Panc1 (cell line): Measurements from ENCODE around the gene CDC123. TPM values are rescaled to one million over a fixed set of nuclear protein-coding genes. Genes with fewer than 3 reads are reported as not detected.

Source experiments
- ATAC-seq: fragments of 200-7000 bp; cut with Tn5 transposase; 2 replicates; pipeline ENCODE4 v1.9.1; 2020; ENCODE audit warnings: mild to moderate bottlenecking, moderate library complexity
- BruUV-seq: library from RNA; stranded (reverse); fragments of 400-500 nt; replicated peaks from 2 replicates; lab custom pipeline; 2021; lab: Mats Ljungman, UMichigan
- CTCF ChIA-PET: fragments of 300-600 bp; sonication (Branson Sonifier 250); formaldehyde crosslinking; loops from one replicate; lab custom pipeline; 2022; ENCODE audit warnings: antibody characterized with exemption; lab: Charles Lee
- POLR2A ChIA-PET: fragments of 300-600 bp; sonication (Branson Sonifier 250); formaldehyde crosslinking; loops from one replicate; lab custom pipeline; 2022; ENCODE audit warnings: antibody characterized with exemption; lab: Charles Lee
- DNase-seq: peaks from one replicate; pipeline ENCODE4 v3.0.0-alpha.2; 2010; ENCODE audit warnings: low read depth, low spot score
- H3K27ac ChIP-seq: 2 replicates; pipeline ENCODE4 v1.5.1; 2011; ENCODE audit warnings: mild to moderate bottlenecking, low read length, inconsistent platforms
- H3K27me3 ChIP-seq: fragments of 200-500 bp; sonication (Bioruptor generic); 2 replicates; pipeline ENCODE4 v1.6.0; 2014; ENCODE audit warnings: low read length, inconsistent platforms; ENCODE audit not compliant: control insufficient read depth, insufficient read depth
- H3K36me3 ChIP-seq: fragments of 200-500 bp; sonication (Bioruptor generic); 2 replicates; pipeline ENCODE4 v1.5.1; 2014; ENCODE audit warnings: inconsistent platforms, mild to moderate bottlenecking, low read length, moderate library complexity; ENCODE audit not compliant: control insufficient read depth, insufficient read depth
- H3K4me1 ChIP-seq: 2 replicates; pipeline ENCODE4 v1.5.1; 2011; ENCODE audit warnings: inconsistent platforms, mild to moderate bottlenecking, low read length, moderate library complexity; ENCODE audit not compliant: control insufficient read depth, insufficient read depth
- H3K4me3 ChIP-seq, 2 experiments: 2 replicates each; pipeline ENCODE4 v1.5.1; 2011 to 2012; ENCODE audit warnings: low read depth in 2 of 2, low read length in 2 of 2, mild to moderate bottlenecking in 2 of 2, inconsistent platforms in 1 of 2, moderate library complexity in 1 of 2
- H3K9me3 ChIP-seq: fragments of 200-500 bp; sonication (Bioruptor generic); 2 replicates; pipeline ENCODE4 v1.5.1; 2014; ENCODE audit warnings: low read depth, mild to moderate bottlenecking, inconsistent platforms, low read length, moderate library complexity; ENCODE audit not compliant: control insufficient read depth, insufficient read depth
- POLR2AphosphoS5 ChIP-seq: IDR thresholded peaks from 2 replicates; pipeline ENCODE4 v1.6.1; 2012; ENCODE audit warnings: mild to moderate bottlenecking, low read depth, low read length, moderate library complexity
- SIN3A ChIP-seq: IDR thresholded peaks from 2 replicates; pipeline ENCODE4 v1.6.1; 2012; ENCODE audit warnings: low read depth, mild to moderate bottlenecking, low read length, moderate library complexity, borderline replicate concordance; ENCODE audit not compliant: insufficient read depth
- TCF7L2 ChIP-seq: IDR thresholded peaks from 2 replicates; pipeline ENCODE4 v1.6.1; 2011; ENCODE audit warnings: mild to moderate bottlenecking, low read depth, low read length, inconsistent platforms
- in situ Hi-C: cut with HindIII; loops from 2 replicates; pipeline ENCODE4 v1.10.0; 2016; ENCODE audit warnings: low sequenced_read_pairs, low pct_unique_long_range_greater_than_20kb
- intact Hi-C: fragments of 100-400 bp; cut with micrococcal nuclease; formaldehyde crosslinking; loops from one replicate; pipeline ENCODE4 v1.10.0; 2022; ENCODE audit not compliant: unreplicated experiment
- total RNA-seq: library from RNA; stranded (reverse); gene quantifications from one replicate; pipeline ENCODE4 v1.2.1, GENCODE V29; 2021; ENCODE audit not compliant: unreplicated experiment
- TF ChIP-seq, protein P1 (sequence below), 2 experiments: IDR thresholded peaks; 2 replicates each; pipeline ENCODE4 v1.6.1; 2011 to 2012; ENCODE audit warnings: low read depth in 2 of 2, control low read depth in 1 of 2, low read length in 1 of 2, mild to moderate bottlenecking in 1 of 2, moderate library complexity in 1 of 2; ENCODE audit not compliant: insufficient read depth in 1 of 2
- TF ChIP-seq, protein P2 (sequence below): fragments of 450-650 bp; IDR thresholded peaks from 2 replicates; pipeline ENCODE4 v1.5.1; 2017; ENCODE audit warnings: mild to moderate bottlenecking

Gene CDC123
- total RNA-seq, 1 experiment from 2014 or later, result 66.3 TPM

DNA sequence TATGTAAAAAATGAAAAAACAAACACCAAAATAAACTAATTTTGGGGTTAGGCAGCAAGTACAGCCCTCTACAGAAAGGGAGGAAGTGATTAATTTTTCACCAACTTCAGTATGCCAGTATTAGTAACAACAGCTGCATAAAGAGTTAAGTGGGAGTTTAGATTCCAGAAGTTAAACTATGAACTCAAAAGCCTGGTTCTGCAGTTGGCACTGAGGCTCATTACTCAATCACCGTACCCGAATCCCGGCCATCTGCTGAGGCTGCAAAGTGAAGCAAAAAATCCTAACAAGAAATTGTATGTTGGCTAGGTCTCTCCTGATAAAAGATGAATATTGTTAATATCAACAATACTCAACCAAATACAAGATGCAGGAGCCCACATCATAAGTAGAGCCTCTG, 4.3 kb upstream of the CDC123 start:
- DNase-seq (no peak), ATAC-seq (no peak)
- in situ Hi-C loops (no loop called here), intact Hi-C loops (no loop called here)
- H3K4me1 ChIP-seq, result no peaks in the 10 kb centered on the region
- no peak overlapping the region for H3K4me3 ChIP-seq
- ChIA-PET CTCF (no interaction called here), POLR2A (no interaction called here)
- H3K9me3 ChIP-seq, result no peaks in the 10 kb centered on the region
- peaks cover 10% of the 10 kb centered on the region; the same call in 1 of the 2 replicates for H3K36me3 ChIP-seq
- no peaks in the 10 kb centered on the region for H3K27me3 ChIP-seq
- H3K27ac ChIP-seq, result no peak overlapping the region
- BruUV-seq, result no TSS peak
- TF ChIP-seq, protein P1, sequence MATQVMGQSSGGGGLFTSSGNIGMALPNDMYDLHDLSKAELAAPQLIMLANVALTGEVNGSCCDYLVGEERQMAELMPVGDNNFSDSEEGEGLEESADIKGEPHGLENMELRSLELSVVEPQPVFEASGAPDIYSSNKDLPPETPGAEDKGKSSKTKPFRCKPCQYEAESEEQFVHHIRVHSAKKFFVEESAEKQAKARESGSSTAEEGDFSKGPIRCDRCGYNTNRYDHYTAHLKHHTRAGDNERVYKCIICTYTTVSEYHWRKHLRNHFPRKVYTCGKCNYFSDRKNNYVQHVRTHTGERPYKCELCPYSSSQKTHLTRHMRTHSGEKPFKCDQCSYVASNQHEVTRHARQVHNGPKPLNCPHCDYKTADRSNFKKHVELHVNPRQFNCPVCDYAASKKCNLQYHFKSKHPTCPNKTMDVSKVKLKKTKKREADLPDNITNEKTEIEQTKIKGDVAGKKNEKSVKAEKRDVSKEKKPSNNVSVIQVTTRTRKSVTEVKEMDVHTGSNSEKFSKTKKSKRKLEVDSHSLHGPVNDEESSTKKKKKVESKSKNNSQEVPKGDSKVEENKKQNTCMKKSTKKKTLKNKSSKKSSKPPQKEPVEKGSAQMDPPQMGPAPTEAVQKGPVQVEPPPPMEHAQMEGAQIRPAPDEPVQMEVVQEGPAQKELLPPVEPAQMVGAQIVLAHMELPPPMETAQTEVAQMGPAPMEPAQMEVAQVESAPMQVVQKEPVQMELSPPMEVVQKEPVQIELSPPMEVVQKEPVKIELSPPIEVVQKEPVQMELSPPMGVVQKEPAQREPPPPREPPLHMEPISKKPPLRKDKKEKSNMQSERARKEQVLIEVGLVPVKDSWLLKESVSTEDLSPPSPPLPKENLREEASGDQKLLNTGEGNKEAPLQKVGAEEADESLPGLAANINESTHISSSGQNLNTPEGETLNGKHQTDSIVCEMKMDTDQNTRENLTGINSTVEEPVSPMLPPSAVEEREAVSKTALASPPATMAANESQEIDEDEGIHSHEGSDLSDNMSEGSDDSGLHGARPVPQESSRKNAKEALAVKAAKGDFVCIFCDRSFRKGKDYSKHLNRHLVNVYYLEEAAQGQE (IDR thresholded peaks at IDR 0.05; ENCODE audit: insufficient read depth in 1 of 2, low read depth in 2 of 2, low read length in 1 of 2), result no peak
- TF ChIP-seq SIN3A, result no peak
- no peak for TF ChIP-seq POLR2AphosphoS5
- TF ChIP-seq TCF7L2, result no peak
- TF ChIP-seq, protein P2, sequence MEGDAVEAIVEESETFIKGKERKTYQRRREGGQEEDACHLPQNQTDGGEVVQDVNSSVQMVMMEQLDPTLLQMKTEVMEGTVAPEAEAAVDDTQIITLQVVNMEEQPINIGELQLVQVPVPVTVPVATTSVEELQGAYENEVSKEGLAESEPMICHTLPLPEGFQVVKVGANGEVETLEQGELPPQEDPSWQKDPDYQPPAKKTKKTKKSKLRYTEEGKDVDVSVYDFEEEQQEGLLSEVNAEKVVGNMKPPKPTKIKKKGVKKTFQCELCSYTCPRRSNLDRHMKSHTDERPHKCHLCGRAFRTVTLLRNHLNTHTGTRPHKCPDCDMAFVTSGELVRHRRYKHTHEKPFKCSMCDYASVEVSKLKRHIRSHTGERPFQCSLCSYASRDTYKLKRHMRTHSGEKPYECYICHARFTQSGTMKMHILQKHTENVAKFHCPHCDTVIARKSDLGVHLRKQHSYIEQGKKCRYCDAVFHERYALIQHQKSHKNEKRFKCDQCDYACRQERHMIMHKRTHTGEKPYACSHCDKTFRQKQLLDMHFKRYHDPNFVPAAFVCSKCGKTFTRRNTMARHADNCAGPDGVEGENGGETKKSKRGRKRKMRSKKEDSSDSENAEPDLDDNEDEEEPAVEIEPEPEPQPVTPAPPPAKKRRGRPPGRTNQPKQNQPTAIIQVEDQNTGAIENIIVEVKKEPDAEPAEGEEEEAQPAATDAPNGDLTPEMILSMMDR, result no peak

DNA sequence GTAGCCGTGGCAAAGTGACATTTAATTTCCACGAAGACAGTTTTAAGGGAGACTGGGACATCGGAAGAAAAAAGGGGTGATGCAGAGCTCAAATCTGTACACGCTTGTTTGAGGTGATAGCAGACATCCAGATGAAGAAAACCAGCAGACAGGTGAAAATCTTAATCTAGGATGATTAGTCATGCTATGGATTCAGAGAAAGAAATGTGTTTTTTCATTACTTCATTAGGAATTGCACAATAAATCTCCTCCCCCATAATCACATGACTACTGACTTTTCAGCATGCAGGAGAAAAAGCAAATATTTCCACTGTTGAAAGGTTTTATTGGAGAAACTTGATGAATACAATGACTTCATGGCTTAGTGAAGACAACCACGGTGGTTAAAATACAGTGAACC, 2.8 kb upstream of the CDC123 start:
- in situ Hi-C loops, result no loop called here
- ATAC-seq (no peak), DNase-seq (no peak)
- H3K4me1 ChIP-seq, result peaks cover 3% of the 10 kb centered on the region
- no peak overlapping the region for H3K27ac ChIP-seq
- BruUV-seq, result no TSS peak
- intact Hi-C loops, result no loop called here
- TF ChIP-seq, protein P2, result no peak
- TF ChIP-seq POLR2AphosphoS5 (no peak), SIN3A (no peak), TCF7L2 (no peak)
- TF ChIP-seq, protein P1 (IDR thresholded peaks at IDR 0.05; ENCODE audit: insufficient read depth in 1 of 2, low read depth in 2 of 2, low read length in 1 of 2), result no peak
- H3K36me3 ChIP-seq, result peaks cover 12% of the 10 kb centered on the region; the same call in 1 of the 2 replicates
- no peaks in the 10 kb centered on the region for H3K9me3 ChIP-seq
- ChIA-PET CTCF (no interaction called here), POLR2A (no interaction called here)
- no peaks in the 10 kb centered on the region for H3K27me3 ChIP-seq
- H3K4me3 ChIP-seq, result no peak overlapping the region
